TTC549 (cell line): ENCODE measurements around the gene DYNLT1.
"Not testable (repeated sequence)": the region's sequence is repeated elsewhere in the genome, so short reads cannot be mapped to it uniquely, and the experiment has no call there.

Experiments
- FAIRE-seq: peaks from 2 replicates; lab custom pipeline; 2012; peaks lifted over from hg19 to GRCh38; lab: Jason Lieb, UNC

DYNLT1 gene

DNA sequence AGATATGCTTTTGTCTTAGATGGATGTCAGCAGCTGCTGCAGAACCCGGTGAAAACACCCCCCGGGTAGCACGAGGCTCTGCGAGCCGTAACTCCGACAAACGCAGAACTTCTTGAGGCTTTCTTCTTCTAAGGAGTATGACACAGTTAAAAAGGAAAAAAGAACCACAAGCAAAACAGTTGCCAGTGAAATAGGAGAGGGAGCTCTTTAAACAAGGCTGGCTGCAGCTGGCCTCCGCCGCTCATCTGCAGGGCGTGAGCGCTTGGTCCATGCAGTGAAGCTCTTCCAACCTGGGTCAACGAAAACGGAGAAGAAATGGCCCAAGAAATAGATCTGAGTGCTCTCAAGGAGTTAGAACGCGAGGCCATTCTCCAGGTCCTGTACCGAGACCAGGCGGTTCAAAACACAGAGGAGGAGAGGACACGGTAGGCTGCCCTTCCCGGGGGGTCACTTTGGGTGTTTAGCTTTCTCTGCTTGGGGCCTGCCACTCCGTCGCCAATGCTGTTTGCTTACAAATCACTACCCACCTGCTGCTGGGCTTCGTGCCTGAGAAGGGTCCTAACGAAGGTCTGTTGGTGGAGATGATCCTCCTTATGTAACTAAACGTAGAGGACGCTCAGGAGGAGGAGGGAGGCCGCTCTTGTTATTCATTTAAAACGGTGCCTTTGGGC lies 18.5 kb upstream of the DYNLT1 start:
- no peak for FAIRE-seq

DNA sequence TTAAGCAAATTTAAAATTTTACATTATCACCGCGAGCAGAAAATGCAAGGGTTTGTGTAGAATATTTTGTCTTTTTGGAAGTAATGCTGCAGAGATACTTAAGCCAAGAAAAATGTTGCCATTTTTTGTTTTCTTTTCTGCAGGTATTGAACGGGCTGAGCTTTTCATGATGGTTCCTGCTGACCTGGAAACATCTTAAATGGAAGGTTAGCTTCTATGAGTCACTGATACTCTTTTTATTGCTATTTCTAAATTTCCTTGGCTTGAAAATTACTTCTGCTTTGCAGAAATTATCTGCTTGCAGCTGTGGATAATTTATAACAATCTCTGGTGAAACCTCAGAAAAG lies 18.0 kb upstream of the DYNLT1 start:
- no peak for FAIRE-seq

DNA sequence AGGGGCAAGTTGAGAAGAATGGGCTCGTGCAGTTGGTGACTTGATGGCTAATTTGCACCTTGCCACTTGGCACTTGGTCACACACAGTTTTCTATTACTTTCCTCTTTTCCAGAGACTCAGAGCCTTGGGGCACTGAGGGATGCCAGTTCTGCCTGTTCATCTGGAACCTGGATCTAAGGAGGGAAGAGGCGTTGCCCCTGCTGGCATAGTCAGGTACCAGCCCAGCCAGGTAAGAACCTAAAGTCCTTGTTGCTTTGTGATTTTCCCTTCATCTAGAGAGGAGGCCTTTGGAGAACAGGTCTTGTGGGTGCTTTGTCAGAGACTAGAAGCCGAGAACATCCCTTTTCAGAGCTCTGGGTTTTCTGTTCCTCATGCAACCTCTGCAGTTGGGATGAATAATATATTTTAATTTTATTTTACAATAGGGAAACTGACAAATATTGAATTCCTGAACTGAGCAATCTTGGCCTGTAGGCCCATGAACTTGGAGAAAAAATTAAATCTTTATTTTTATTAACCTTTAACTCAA lies 16.7 kb upstream of the DYNLT1 start:
- no peak for FAIRE-seq

DNA sequence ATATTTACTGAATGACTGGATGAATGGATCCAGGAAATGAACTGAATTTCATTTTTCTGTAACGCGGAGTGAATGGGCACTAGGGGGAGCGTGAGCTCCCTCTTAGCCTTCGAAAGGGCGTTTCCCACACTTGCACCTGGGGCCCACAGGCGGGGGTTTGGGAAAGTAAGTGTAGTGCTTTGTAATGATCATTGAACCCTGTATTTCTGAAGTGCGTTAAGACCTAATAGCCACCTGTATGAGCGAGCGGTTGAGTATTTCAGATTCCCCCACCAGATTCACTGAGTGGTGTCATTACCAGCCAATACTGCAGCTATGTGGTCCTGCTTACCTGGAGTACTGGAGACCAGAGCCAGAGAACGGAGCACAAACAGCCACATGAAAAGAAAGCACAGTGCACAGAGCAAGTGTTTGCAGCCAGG lies 15.8 kb upstream of the DYNLT1 start:
- FAIRE-seq: no peak

- not testable (repeated sequence) for FAIRE-seq
Measured at GRCh38 chr6:158656986-158657385, 12.4 kb upstream of the DYNLT1 start.

DNA sequence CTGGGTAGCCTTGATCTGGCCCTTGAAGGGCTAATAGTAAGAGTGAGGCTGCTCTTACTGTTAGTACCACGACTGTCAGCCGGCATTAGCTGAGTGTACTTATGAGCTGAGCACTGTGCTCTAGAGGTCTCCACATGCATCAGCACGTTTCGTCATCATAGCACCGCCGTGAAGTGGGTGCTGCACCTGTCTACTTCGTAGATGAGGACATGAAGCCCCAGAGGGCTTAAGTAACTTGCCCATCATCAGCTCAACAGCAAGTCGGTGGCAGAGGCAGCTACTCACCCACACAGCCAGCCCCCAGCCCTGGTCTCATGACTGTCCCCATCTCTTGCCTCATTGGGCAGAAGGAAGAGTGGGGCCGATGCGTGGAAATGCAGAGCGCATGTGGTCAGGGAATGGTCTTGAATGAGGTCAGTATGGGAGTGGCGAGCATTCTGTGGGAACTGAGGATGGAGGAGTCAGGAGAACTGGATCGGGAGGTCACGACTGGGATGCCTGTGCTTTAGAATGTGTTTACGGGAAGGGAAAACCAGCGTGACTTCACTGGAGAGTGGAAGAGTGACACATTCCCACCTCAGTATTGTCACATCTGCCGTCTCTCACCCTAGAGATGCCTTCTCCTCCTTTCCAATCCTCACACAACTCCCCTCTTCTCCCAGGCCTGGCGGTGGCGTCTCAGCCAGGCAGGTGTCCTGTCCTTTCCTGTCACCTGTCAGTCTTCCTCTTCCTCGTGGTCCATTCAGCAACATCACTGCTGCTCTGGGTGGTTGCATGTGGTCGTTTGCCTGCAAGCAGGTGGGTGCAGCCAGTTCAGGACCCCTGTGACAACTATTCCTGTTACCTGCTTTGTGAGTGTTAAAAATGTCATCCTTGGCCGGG lies 11.3 kb upstream of the DYNLT1 start:
- FAIRE-seq: no peak

DNA sequence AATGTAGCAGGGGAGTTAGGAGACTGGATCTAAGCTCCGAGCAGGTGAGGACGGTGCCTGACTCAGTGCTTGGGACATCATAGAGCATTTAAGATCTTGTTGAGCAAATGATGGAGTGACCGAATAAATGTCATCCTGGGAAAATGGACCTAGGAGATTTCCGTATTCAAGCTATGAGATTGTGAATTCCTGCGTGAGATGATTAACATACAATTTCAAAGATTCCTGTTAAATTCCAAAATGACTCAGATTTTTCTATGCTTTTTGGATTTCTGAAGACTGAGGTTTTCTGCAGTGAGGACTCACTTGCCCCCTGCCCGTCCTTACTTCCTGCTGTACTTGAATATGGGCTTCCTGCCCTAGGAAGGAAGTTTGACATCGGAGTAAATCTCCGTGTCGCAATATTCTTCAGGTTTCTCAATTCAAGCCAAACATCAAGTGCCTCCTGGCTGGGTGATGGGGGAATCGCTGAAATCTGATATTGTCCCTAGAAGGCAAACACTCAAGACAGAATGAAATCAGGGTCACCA lies 10.5 kb upstream of the DYNLT1 start:
- no peak for FAIRE-seq

GRCh38 chr6:158654498-158654897 lies 10.0 kb upstream of the DYNLT1 start:
- no peak for FAIRE-seq

- no peak for FAIRE-seq
Measured at GRCh38 chr6:158653577-158654354, 9.2 kb upstream of the DYNLT1 start.

- FAIRE-seq: not testable (repeated sequence)
Measured at GRCh38 chr6:158651981-158652737, 7.6 kb upstream of the DYNLT1 start.

- no peak for FAIRE-seq
Measured at GRCh38 chr6:158649289-158650143, 5.0 kb upstream of the DYNLT1 start, which contains the start of gene SYTL3. TSS of gene SYTL3 (plus strand) at chr6:158650054. CDS start at chr6:158663269, 13,215 bp downstream.

DNA sequence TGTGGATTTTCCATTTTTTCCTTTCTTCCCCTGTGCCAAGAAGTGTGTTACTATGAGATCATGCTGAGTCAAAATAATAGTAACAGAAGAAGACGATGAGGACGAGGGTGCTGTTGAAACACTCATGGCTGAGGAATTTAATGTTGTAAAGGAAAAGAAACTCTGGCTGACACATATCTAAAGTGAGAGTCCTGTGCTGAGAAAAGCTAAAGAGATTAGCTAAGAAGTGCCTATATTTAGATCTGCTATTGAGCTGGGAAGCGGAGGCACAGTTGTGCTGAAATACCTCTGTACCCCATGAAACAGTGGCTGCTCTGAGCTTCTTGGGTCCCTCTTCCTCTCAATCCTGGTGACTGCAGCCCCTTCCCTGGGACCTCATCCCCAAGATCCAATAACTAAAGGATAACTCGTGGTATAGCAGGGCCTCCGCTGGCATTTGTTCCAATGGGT lies 4.2 kb upstream of the DYNLT1 start:
- no peak for FAIRE-seq

DNA sequence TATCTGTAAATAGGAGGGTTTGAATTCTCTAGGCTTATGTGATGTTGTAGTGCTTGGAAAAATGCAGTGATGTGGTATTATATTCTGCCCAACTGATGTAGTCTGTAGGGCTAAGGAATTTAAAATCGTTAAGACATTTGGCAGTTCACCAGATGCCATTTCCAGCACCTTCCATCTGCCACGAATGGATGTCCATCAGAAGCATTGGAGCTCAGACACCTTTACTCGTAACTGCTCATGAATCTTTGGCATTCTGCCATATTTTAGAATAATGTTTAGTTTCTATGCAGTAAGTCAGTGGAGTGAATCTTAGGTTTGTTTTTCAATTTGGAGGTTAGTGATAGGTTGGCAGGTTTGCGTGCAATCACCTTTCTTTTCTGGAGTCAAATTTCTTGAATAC lies 3.0 kb upstream of the DYNLT1 start:
- FAIRE-seq: no peak

- no peak for FAIRE-seq
Measured at GRCh38 chr6:158646023-158646910, 1.7 kb upstream of the DYNLT1 start.

DNA sequence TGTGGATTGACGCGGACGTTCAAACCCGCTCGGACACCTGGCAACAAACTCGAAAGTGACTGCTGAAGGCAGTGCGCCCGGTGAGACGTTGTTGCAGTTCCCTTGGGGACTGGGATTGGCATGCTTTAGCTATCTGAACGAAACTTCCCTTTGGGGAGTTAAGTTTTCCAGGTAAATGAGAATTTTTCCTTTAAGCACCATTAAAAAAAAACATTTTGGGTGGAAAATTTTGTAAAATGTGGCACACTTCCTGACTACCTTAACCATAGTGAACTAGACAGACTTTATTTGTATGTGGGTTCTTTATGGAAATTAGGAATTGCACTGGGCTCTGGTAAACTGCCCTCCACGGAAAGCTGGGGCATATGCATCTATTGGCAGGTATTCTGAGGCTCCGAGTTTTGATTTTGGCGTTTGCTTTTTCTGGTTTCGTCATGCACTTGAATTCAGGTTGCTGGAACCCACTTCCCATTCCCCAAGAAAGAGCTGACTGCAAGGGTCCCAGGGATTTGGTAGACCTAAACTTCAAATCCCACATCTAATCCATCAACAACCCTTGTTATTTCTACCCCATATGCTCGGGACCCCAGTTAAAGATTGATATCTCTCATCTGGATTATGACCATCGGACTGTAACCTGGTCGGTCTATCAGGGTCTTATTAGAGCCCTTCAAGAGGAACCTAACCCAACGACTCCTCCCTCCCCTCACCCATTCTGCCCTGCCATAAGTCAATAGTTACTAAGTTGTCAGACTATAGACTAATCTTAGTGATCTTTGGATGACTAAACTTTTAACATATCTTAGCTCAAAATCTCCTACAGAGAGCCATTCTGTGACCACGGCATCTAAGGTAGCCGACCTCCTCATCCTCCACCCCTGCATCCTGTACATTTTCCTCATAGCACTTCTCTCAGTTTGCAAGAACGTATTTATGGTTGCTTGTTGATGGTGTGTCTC lies 800 bp upstream of the DYNLT1 start:
- no peak for FAIRE-seq

DNA sequence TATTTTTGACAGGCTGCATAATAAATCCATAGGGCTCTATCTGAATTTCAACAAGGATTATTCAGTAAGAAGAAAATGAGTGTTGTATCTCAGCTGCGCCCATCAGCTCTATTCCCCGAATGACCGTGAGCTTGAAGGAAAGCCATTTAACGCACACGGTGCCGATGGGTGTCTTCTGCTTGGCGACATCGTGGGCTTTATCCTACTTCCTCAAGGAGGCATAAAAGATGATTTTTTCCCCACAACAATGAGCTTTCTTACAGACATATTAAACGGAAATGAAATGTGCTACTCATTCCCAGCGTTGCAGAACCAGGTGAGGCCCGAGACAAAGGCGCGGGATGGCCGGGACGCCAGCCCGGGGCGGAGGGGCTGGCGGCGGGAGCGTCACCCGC lies 710 bp downstream of the DYNLT1 start:
- FAIRE-seq: no peak

GRCh38 chr6:158642097-158642601 lies 2.4 kb downstream of the DYNLT1 start:
- FAIRE-seq: no peak

- FAIRE-seq: no peak
Measured at GRCh38 chr6:158640519-158640918, 4.0 kb downstream of the DYNLT1 start.
